DMS153 treated with DMSO at 0.1 percent for 48 hours (cell line): ENCODE data around the gene GLB1L3.
"Not testable (repeated sequence)": the region's sequence is repeated elsewhere in the genome, so short reads cannot be mapped to it uniquely, and the experiment has no call there.

Experiments
- DNase-seq: peaks from one replicate; lab custom pipeline; 2025; ENCODE audit not compliant: unreplicated experiment; lab: John Stamatoyannopoulos, UW

The GLB1L3 gene

GRCh38 chr11:134294664-134295063, 18.5 kb downstream of the GLB1L3 start:
- no peak for DNase-seq

- DNase-seq = no peak
Observed at GRCh38 chr11:134312223-134312622, 36.0 kb downstream of the GLB1L3 start.

GRCh38 chr11:134312807-134313206, 36.6 kb downstream of the GLB1L3 start:
- DNase-seq = no peak

- DNase-seq = no peak
Observed at GRCh38 chr11:134313379-134313778, 37.2 kb downstream of the GLB1L3 start.

- no peak for DNase-seq
Observed at GRCh38 chr11:134313821-134314607, 37.8 kb downstream of the GLB1L3 start.

GRCh38 chr11:134317103-134317502, 40.9 kb downstream of the GLB1L3 start:
- DNase-seq = no peak

GRCh38 chr11:134321373-134321772, 45.2 kb downstream of the GLB1L3 start:
- not testable (repeated sequence) for DNase-seq

- DNase-seq = no peak
Observed at GRCh38 chr11:134322553-134322952, 46.4 kb downstream of the GLB1L3 start.

- DNase-seq = no peak
Observed at GRCh38 chr11:134328433-134328832, 52.3 kb downstream of the GLB1L3 start.

GRCh38 chr11:134330611-134331353, 54.6 kb downstream of the GLB1L3 start:
- no peak for DNase-seq

- peak; percentile 24 for DNase-seq
Observed at GRCh38 chr11:134331354-134332188, 55.4 kb downstream of the GLB1L3 start, which contains the start of gene GLB1L2. GLB1L2 (plus strand) TSS chr11:134331988; CDS start chr11:134332062, 74 bp downstream.

GRCh38 chr11:134332189-134332631, 56.0 kb downstream of the GLB1L3 start:
- no peak for DNase-seq

- no peak for DNase-seq
Observed at GRCh38 chr11:134332782-134333181, 56.6 kb downstream of the GLB1L3 start.

- DNase-seq = no peak
Observed at GRCh38 chr11:134333312-134333711, 57.1 kb downstream of the GLB1L3 start.

- DNase-seq = no peak
Observed at GRCh38 chr11:134333946-134334345, 57.8 kb downstream of the GLB1L3 start.

- no peak for DNase-seq
Observed at GRCh38 chr11:134334796-134335571, 58.8 kb downstream of the GLB1L3 start.

- no peak for DNase-seq
Observed at GRCh38 chr11:134337051-134337450, 60.9 kb downstream of the GLB1L3 start.

- DNase-seq = no peak
Observed at GRCh38 chr11:134338068-134338467, 61.9 kb downstream of the GLB1L3 start.

- no peak for DNase-seq
Observed at GRCh38 chr11:134338654-134339053, 62.5 kb downstream of the GLB1L3 start.

GRCh38 chr11:134339756-134340155, 63.6 kb downstream of the GLB1L3 start:
- DNase-seq = no peak
